Epithelial cell of umbilical artery (primary cell): ENCODE measurements around the gene ITLN1. TPM values are rescaled to one million over a fixed set of nuclear protein-coding genes. Genes with fewer than 3 reads are reported as not detected.

Experiments
- total RNA-seq: library from RNA; depleted of rRNA; stranded (reverse); fragments of >200 nt; gene quantifications from 2 replicates; pipeline ENCODE4 v1.2.3, GENCODE V29; 2014

The ITLN1 gene
- total RNA-seq: not detected in 2 replicates

DNA sequence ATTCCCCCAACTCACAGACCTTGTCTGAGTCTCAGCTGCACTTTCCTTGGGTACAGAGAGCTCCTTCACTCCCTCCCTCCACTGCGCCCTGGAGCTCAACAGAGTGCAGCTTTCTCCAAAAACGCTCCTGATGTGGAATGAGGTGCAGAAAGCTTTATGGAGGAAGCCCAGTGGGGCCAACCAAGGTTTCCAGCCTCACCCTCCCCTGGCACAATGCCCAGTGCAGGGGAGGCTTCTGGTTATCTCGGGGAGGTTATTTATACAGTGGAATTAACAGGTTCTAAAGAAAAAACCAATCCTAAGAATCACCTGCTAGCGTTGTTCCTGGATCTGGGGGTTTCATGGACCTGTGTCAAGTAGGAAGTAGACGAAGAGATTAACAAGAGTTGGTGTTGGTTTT lies at the start of gene ITLN1:
Gene ITLN1 (minus strand): TSS at position 139 of the 400 bp plus-strand sequence. CDS start 303 bp downstream, outside the sequence.

DNA sequence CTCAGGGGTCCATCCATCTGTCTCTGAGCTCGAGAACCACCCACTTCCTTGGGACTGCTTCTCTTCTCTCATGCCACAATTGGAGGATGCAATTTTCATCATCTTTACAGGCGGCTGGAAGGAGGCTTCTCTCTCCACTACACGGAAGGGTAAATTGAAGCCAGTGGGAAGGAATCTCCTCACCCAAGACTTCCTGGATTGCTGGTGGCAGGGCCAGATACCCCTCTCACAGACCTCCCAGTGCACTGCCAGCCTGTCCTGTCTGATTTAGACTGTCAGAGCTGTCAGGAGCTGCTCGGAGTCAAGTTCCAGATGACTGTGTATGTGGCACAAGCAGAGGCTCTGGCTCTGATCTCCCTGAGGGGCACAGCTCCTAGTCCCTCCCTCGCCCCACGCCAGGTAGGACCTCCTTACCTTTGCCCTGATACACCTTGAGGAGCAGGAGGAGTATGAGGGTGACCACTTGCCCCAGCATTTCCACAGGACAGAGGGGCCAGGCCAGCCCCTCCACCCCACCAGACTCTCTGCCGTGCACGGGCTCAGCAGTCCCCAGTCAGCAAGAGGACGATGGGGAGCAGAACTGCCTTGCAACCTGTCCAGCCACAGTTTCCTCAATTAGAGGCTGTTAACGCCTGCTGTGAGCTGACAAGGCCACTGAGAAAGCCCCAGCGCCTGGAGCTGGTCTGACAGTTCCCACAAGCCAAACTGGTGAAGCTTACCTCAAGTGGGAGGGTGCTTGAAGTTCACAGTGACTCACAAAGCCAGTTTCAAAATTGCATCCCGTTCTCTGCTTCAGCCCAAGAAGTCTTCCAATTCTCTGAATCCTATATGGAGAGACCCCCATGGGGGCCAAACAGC lies 22.5 kb downstream of the ITLN1 start, which contains the start of gene CD244:
Gene CD244 (minus strand): TSS at position 685 of the 858 bp plus-strand sequence. CDS start 210 bp downstream, at position 475.

Other genes starting within 250 kb of the ITLN1 start
- not detected in 2 replicates for gene SLAMF1, start 238.1 kb downstream of the ITLN1 start, total RNA-seq
- gene CD48, start 173.4 kb downstream of the ITLN1 start, total RNA-seq: not detected in 2 replicates
- gene SLAMF7, start 145.9 kb downstream of the ITLN1 start, total RNA-seq: not detected in 2 replicates
- not detected in 2 replicates for gene LY9, start 89.0 kb downstream of the ITLN1 start, total RNA-seq
- not detected in 2 replicates for gene CD244, start 22.3 kb downstream of the ITLN1 start, total RNA-seq
- gene ITLN2, start 69.6 kb upstream of the ITLN1 start, total RNA-seq: not detected in 2 replicates
- gene F11R, start 136.0 kb upstream of the ITLN1 start, total RNA-seq: 104 and 115 TPM in 2 replicates
- 38.3 and 82.1 TPM in 2 replicates for gene TSTD1, start 153.8 kb upstream of the ITLN1 start, total RNA-seq
- gene USF1, start 160.8 kb upstream of the ITLN1 start, total RNA-seq: 81.5 and 113 TPM in 2 replicates
- not detected in 2 replicates for gene ARHGAP30, start 184.7 kb upstream of the ITLN1 start, total RNA-seq
- 0.15 and 0.32 TPM in 2 replicates for gene NECTIN4, start 204.4 kb upstream of the ITLN1 start, total RNA-seq
- 0.65 and 2.9 TPM in 2 replicates for gene KLHDC9, start 213.2 kb upstream of the ITLN1 start, total RNA-seq
- 96.8 and 148 TPM in 2 replicates for gene PFDN2, start 232.9 kb upstream of the ITLN1 start, total RNA-seq
- gene NIT1, start 232.9 kb upstream of the ITLN1 start, total RNA-seq: 9.7 and 14.7 TPM in 2 replicates
- 31.2 and 35.4 TPM in 2 replicates for gene DEDD, start 247.5 kb upstream of the ITLN1 start, total RNA-seq